Liver (tissue), 9 donors: ENCODE data around the gene KRTAP5-6. TPM values are rescaled to one million over a fixed set of nuclear protein-coding genes. Genes with fewer than 3 reads are reported as not detected.

ENCODE experiments used
- DNase-seq: peaks from one replicate; pipeline ENCODE4 v3.0.0-alpha.2; 2017; ENCODE audit warnings: low spot score
- H3K27ac ChIP-seq, 2 donors: one replicate each; pipeline ENCODE4 v1.7.0; 2013; ENCODE audit warnings: inconsistent platforms in 2 of 2, low read length in 2 of 2, control low read depth in 1 of 2, low read depth in 1 of 2, mild to moderate bottlenecking in 1 of 2
- H3K27me3 ChIP-seq, 4 donors: one replicate each; pipeline versions ENCODE4 v1.6.1 to v1.7.0; 2013; ENCODE audit warnings: low read length in 3 of 4, inconsistent platforms in 1 of 4, mild to moderate bottlenecking in 1 of 4, moderate library complexity in 1 of 4; ENCODE audit not compliant: control insufficient read depth in 4 of 4, insufficient read depth in 4 of 4
- H3K36me3 ChIP-seq, 4 donors: one replicate each; pipeline versions ENCODE4 v1.6.1 to v1.7.0; 2013; ENCODE audit warnings: low read length in 3 of 4, mild to moderate bottlenecking in 3 of 4, low read depth in 1 of 4, moderate library complexity in 1 of 4; ENCODE audit not compliant: control insufficient read depth in 4 of 4, insufficient read depth in 3 of 4
- H3K4me1 ChIP-seq, 4 donors: one replicate each; pipeline versions ENCODE4 v1.6.1 to v1.7.0; 2013; ENCODE audit warnings: low read length in 3 of 4, mild to moderate bottlenecking in 3 of 4, moderate library complexity in 1 of 4; ENCODE audit not compliant: control insufficient read depth in 4 of 4, insufficient read depth in 4 of 4
- H3K4me3 ChIP-seq, 3 donors: one replicate each; pipeline versions ENCODE4 v1.6.1 to v1.7.0; 2013; ENCODE audit warnings: low read length in 3 of 3, control low read depth in 1 of 3, low read depth in 1 of 3, mild to moderate bottlenecking in 1 of 3
- H3K9ac ChIP-seq, 2 donors: one replicate each; pipeline ENCODE4 v1.7.0; 2013; ENCODE audit warnings: low read length in 2 of 2, mild to moderate bottlenecking in 2 of 2, moderate library complexity in 2 of 2, control low read depth in 1 of 2, low read depth in 1 of 2
- H3K9me3 ChIP-seq, 4 donors: one replicate each; pipeline versions ENCODE4 v1.6.1 to v1.7.0; 2013; ENCODE audit warnings: low read length in 3 of 4; ENCODE audit not compliant: control insufficient read depth in 4 of 4
- ATF3 ChIP-seq: IDR thresholded peaks from 2 replicates; pipeline ENCODE4 v1.6.1; 2016; ENCODE audit warnings: antibody characterized with exemption
- EGR1 ChIP-seq, 2 donors: IDR thresholded peaks; 2 replicates each; pipeline ENCODE4 v1.6.1; 2016 to 2018; ENCODE audit warnings: antibody characterized with exemption in 2 of 2, low read depth in 2 of 2
- FOXA1 ChIP-seq: IDR thresholded peaks from 2 replicates; pipeline ENCODE4 v1.6.1; 2016; ENCODE audit warnings: antibody characterized with exemption
- FOXA2 ChIP-seq: IDR thresholded peaks from 2 replicates; pipeline ENCODE4 v1.6.1; 2016; ENCODE audit warnings: antibody characterized with exemption
- GABPA ChIP-seq, 2 donors: IDR thresholded peaks in 1 of 2; conservative IDR thresholded peaks in 1 of 2; 2 replicates each; pipeline ENCODE4 v1.6.1; 2016; ENCODE audit warnings: antibody characterized with exemption in 2 of 2, mild to moderate bottlenecking in 1 of 2, moderate library complexity in 1 of 2
- HNF4A ChIP-seq, 2 donors: conservative IDR thresholded peaks; 2 replicates each; pipeline ENCODE4 v1.6.1; 2016; ENCODE audit warnings: antibody characterized with exemption in 2 of 2, mild to moderate bottlenecking in 2 of 2
- HNF4G ChIP-seq: IDR thresholded peaks from 2 replicates; pipeline ENCODE4 v1.6.1; 2016; ENCODE audit warnings: antibody characterized with exemption
- JUND ChIP-seq, 2 donors: IDR thresholded peaks; 2 replicates each; pipeline ENCODE4 v1.6.1; 2016; ENCODE audit warnings: antibody characterized with exemption in 2 of 2
- MAX ChIP-seq: IDR thresholded peaks from 2 replicates; pipeline ENCODE4 v1.6.1; 2016; ENCODE audit warnings: antibody characterized with exemption
- NR2F2 ChIP-seq: IDR thresholded peaks from 2 replicates; pipeline ENCODE4 v1.6.1; 2016; ENCODE audit warnings: antibody characterized with exemption
- RAD21 ChIP-seq, 2 donors: IDR thresholded peaks; 2 replicates each; pipeline ENCODE4 v1.6.1; 2016; ENCODE audit warnings: antibody characterized with exemption in 2 of 2, mild to moderate bottlenecking in 2 of 2
- RXRA ChIP-seq, 2 donors: IDR thresholded peaks; 2 replicates each; pipeline ENCODE4 v1.6.1; 2017 to 2018; ENCODE audit warnings: antibody characterized with exemption in 2 of 2, mild to moderate bottlenecking in 1 of 2
- SP1 ChIP-seq: IDR thresholded peaks from 2 replicates; pipeline ENCODE4 v1.6.1; 2018; ENCODE audit warnings: antibody characterized with exemption, mild to moderate bottlenecking
- TAF1 ChIP-seq: conservative IDR thresholded peaks from 2 replicates; pipeline ENCODE4 v1.6.1; 2016; ENCODE audit warnings: antibody characterized with exemption, mild to moderate bottlenecking
- YY1 ChIP-seq: IDR thresholded peaks from 2 replicates; pipeline ENCODE4 v1.6.1; 2016; ENCODE audit warnings: antibody characterized with exemption, mild to moderate bottlenecking
- WGBS: extraction: QIAGEN DNeasy Blood & Tissue Kit; methylation state at CpG from one replicate; pipeline ENCODE4 v1.1.7; 2013; 5-methylcytosine and 5-hydroxymethylcytosine counted together
- polyA plus RNA-seq, 2 donors: library from polyadenylated mRNA; stranded (reverse) in 1 of 2; unstranded in 1 of 2; fragments of 200-250 nt in 1 of 2; fragments of >200 nt in 1 of 2; fragmentation: Nextera tagmentation in 1 of 2; extraction: Ambion mirVana in 1 of 2; gene quantifications; one replicate each; pipeline versions ENCODE4 v1.2.1 to v1.2.3, GENCODE V29; 2013 to 2015
- total RNA-seq, 2 donors: library from RNA; depleted of rRNA; stranded (reverse); fragments of >200 nt; gene quantifications; one replicate each; pipeline ENCODE4 v1.2.3, GENCODE V29; 2014
- TF ChIP-seq, protein P1 (sequence below): fragments of 150-350 bp; IDR thresholded peaks from 2 replicates; pipeline ENCODE4 v1.5.1; 2017; ENCODE audit warnings: improper control_type of control experiment, low read depth, low read length; ENCODE audit not compliant: missing input control
- TF ChIP-seq, protein P2 (sequence below): IDR thresholded peaks from 2 replicates; pipeline ENCODE4 v1.6.1; 2016; ENCODE audit warnings: antibody characterized with exemption, mild to moderate bottlenecking
- TF ChIP-seq, protein P3 (sequence below): IDR thresholded peaks from 2 replicates; pipeline ENCODE4 v1.6.1; 2016; ENCODE audit warnings: antibody characterized with exemption
- donor health status: healthy.
- donor health status: healthy.
- donor health status: healthy.
- donor health status: healthy.
- donor health status: healthy.

KRTAP5-6 gene
- total and polyA plus RNA-seq, 4 donors = 0.84 to 1.2 TPM; not detected in 2

DNA sequence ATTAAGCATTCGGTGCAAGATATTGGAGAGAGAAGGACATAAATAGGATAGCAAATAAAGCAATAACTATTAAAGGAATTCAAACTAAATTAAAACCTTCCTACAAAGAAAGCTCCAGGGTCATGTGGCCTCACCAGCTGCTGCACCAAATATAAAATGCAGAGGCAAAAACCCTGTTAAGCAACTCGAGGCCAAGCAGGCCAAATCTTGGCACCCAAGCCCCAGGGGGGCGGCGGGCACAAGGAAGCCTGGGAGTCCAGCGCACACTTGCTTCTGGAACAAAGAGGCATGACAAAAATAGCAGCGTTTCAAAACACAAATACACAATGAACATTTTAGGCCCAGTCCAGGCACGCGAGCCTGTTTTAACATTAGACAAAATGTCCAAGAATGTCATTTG, 20.8 kb downstream of the KRTAP5-6 start:
- no peaks in the 10 kb centered on the region for H3K9me3 ChIP-seq
- no peaks in the 10 kb centered on the region for H3K27me3 ChIP-seq
- 89% methylated on average over 8 of the region's 8 CpGs for WGBS
- TF ChIP-seq YY1 (no peak), RXRA (IDR thresholded peaks at IDR 0.05) (no peak), NR2F2 (no peak), EGR1 (IDR thresholded peaks at IDR 0.05; ENCODE audit: low read depth in 2 of 2) (no peak), JUND (IDR thresholded peaks at IDR 0.05) (no peak), TAF1 (no peak), HNF4A (conservative IDR thresholded peaks at IDR 0.05) (no peak), FOXA1 (no peak), GABPA (IDR thresholded peaks at IDR 0.05 in 1 of 2, conservative IDR thresholded peaks at IDR 0.05 in 1 of 2) (no peak), ATF3 (no peak), FOXA2 (no peak), HNF4G (no peak), SP1 (no peak), MAX (no peak), RAD21 (IDR thresholded peaks at IDR 0.05) (no peak)
- TF ChIP-seq, protein P1, sequence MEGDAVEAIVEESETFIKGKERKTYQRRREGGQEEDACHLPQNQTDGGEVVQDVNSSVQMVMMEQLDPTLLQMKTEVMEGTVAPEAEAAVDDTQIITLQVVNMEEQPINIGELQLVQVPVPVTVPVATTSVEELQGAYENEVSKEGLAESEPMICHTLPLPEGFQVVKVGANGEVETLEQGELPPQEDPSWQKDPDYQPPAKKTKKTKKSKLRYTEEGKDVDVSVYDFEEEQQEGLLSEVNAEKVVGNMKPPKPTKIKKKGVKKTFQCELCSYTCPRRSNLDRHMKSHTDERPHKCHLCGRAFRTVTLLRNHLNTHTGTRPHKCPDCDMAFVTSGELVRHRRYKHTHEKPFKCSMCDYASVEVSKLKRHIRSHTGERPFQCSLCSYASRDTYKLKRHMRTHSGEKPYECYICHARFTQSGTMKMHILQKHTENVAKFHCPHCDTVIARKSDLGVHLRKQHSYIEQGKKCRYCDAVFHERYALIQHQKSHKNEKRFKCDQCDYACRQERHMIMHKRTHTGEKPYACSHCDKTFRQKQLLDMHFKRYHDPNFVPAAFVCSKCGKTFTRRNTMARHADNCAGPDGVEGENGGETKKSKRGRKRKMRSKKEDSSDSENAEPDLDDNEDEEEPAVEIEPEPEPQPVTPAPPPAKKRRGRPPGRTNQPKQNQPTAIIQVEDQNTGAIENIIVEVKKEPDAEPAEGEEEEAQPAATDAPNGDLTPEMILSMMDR = no peak
- TF ChIP-seq, protein P2, sequence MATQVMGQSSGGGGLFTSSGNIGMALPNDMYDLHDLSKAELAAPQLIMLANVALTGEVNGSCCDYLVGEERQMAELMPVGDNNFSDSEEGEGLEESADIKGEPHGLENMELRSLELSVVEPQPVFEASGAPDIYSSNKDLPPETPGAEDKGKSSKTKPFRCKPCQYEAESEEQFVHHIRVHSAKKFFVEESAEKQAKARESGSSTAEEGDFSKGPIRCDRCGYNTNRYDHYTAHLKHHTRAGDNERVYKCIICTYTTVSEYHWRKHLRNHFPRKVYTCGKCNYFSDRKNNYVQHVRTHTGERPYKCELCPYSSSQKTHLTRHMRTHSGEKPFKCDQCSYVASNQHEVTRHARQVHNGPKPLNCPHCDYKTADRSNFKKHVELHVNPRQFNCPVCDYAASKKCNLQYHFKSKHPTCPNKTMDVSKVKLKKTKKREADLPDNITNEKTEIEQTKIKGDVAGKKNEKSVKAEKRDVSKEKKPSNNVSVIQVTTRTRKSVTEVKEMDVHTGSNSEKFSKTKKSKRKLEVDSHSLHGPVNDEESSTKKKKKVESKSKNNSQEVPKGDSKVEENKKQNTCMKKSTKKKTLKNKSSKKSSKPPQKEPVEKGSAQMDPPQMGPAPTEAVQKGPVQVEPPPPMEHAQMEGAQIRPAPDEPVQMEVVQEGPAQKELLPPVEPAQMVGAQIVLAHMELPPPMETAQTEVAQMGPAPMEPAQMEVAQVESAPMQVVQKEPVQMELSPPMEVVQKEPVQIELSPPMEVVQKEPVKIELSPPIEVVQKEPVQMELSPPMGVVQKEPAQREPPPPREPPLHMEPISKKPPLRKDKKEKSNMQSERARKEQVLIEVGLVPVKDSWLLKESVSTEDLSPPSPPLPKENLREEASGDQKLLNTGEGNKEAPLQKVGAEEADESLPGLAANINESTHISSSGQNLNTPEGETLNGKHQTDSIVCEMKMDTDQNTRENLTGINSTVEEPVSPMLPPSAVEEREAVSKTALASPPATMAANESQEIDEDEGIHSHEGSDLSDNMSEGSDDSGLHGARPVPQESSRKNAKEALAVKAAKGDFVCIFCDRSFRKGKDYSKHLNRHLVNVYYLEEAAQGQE = no peak
- TF ChIP-seq, protein P3, sequence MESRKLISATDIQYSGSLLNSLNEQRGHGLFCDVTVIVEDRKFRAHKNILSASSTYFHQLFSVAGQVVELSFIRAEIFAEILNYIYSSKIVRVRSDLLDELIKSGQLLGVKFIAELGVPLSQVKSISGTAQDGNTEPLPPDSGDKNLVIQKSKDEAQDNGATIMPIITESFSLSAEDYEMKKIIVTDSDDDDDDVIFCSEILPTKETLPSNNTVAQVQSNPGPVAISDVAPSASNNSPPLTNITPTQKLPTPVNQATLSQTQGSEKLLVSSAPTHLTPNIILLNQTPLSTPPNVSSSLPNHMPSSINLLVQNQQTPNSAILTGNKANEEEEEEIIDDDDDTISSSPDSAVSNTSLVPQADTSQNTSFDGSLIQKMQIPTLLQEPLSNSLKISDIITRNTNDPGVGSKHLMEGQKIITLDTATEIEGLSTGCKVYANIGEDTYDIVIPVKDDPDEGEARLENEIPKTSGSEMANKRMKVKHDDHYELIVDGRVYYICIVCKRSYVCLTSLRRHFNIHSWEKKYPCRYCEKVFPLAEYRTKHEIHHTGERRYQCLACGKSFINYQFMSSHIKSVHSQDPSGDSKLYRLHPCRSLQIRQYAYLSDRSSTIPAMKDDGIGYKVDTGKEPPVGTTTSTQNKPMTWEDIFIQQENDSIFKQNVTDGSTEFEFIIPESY = no peak
- no peak for DNase-seq
- H3K36me3 ChIP-seq = no peaks in the 10 kb centered on the region
- H3K4me1 ChIP-seq = no peaks in the 10 kb centered on the region
- H3K4me3 ChIP-seq = no peak overlapping the region
- H3K9ac ChIP-seq = no peak overlapping the region
- no peak overlapping the region for H3K27ac ChIP-seq

GRCh38 chr11:1718326-1718725, 21.3 kb downstream of the KRTAP5-6 start:
- H3K9me3 ChIP-seq = no peaks in the 10 kb centered on the region
- TF ChIP-seq HNF4A (conservative IDR thresholded peaks at IDR 0.05) = no peak
- TF ChIP-seq, protein P2 = no peak
- no peak for TF ChIP-seq YY1
- no peak for TF ChIP-seq FOXA2
- TF ChIP-seq RXRA (IDR thresholded peaks at IDR 0.05) = no peak
- TF ChIP-seq, protein P1 = no peak
- TF ChIP-seq SP1 = no peak
- 95% methylated on average over 15 of the region's 15 CpGs for WGBS
- H3K4me1 ChIP-seq = no peaks in the 10 kb centered on the region
- H3K27me3 ChIP-seq = no peaks in the 10 kb centered on the region
- DNase-seq = no peak
- H3K27ac ChIP-seq = no peak overlapping the region
- no peak overlapping the region for H3K9ac ChIP-seq
- no peak overlapping the region for H3K4me3 ChIP-seq
- no peaks in the 10 kb centered on the region for H3K36me3 ChIP-seq
